Naive thymus-derived CD8-positive, alpha-beta T cell (primary cell): ENCODE measurements around the gene EVL. TPM values are rescaled to one million over a fixed set of nuclear protein-coding genes. Genes with fewer than 3 reads are reported as not detected.
A peak's percentile ranks its signal among the peaks of the same experiment; 100 is the strongest.

Experiments
- ATAC-seq, 2 donors: fragments of 150-1000 bp; cut with Tn5 transposase in 1 of 2; sonication (Bioruptor Pico), chemical (Tn5 transposase) in 1 of 2; 1 replicate in 1 of 2; 2 replicates in 1 of 2; pipeline ENCODE4 v1.10.0; 2021; ENCODE audit warnings: mild to moderate bottlenecking in 2 of 2, moderate library complexity in 2 of 2
- POLR2A ChIA-PET: fragments of 350-600 bp; sonication (Branson Sonifier 250); formaldehyde crosslinking; loops from one replicate; lab custom pipeline; 2021; ENCODE audit warnings: antibody characterized with exemption; lab: Charles Lee
- DNase-seq, 10 donors: peaks; one replicate each; pipeline versions ENCODE4 v3.0.0 to v3.0.0-alpha.2; 2020 to 2022
- H3K27ac Mint-ChIP-seq, 10 donors: one replicate each; pipeline ENCODE4 v1.8.0; 2020 to 2022; ENCODE audit warnings: mild to moderate bottlenecking in 10 of 10, mixed read lengths in 10 of 10, moderate library complexity in 4 of 10, inconsistent platforms in 1 of 10
- H3K27me3 Mint-ChIP-seq, 5 donors: one replicate each; pipeline ENCODE4 v1.8.0; 2021 to 2022; ENCODE audit warnings: mixed read lengths in 5 of 5
- H3K36me3 Mint-ChIP-seq, 3 donors: one replicate each; pipeline ENCODE4 v1.8.0; 2020 to 2022; ENCODE audit warnings: mixed read lengths in 3 of 3, mild to moderate bottlenecking in 2 of 3, inconsistent platforms in 1 of 3
- H3K4me1 Mint-ChIP-seq, 4 donors: one replicate each; pipeline ENCODE4 v1.8.0; 2021 to 2022; ENCODE audit warnings: mixed read lengths in 4 of 4
- H3K4me3 Mint-ChIP-seq, 10 donors: one replicate each; pipeline ENCODE4 v1.8.0; 2020 to 2022; ENCODE audit warnings: mild to moderate bottlenecking in 10 of 10, mixed read lengths in 10 of 10, moderate library complexity in 6 of 10, inconsistent platforms in 1 of 10
- H3K9me3 Mint-ChIP-seq, 9 donors: one replicate each; pipeline ENCODE4 v1.8.0; 2020 to 2022; ENCODE audit warnings: mixed read lengths in 9 of 9, mild to moderate bottlenecking in 3 of 9, inconsistent platforms in 1 of 9, moderate library complexity in 1 of 9
- polyA plus RNA-seq, 3 donors: library from polyadenylated mRNA; unstranded; fragments of 300-500 nt; fragmentation: Illumina TruSeq; gene quantifications; one replicate each; pipeline ENCODE4 v1.2.3, GENCODE V29; 2021
- total RNA-seq, 8 experiments: library from RNA in 2 of 8; stranded (reverse) in 2 of 8; gene quantifications; one replicate each; pipeline ENCODE4 v1.2.3 and lab custom pipeline; 2021 to 2026

Gene EVL
- total and polyA plus RNA-seq, 5 experiments from 2014 or later, result 111 to 1,493 (median 153) TPM

- Mint-ChIP-seq H3K27me3 (no peaks in the 10 kb centered on the region), H3K4me3 (peak overlapping the region in 7 of 10 donors; percentile 4 to 71 (median 38)), H3K4me1 (peaks cover 51 to 95% (median 94%) of the 10 kb centered on the region in 4 donors), H3K27ac (peak overlapping the region; percentile 28 to 98 (median 91)), H3K36me3 (peaks cover 13 to 94% (median 49%) of the 10 kb centered on the region in 3 donors), H3K9me3 (no peaks in the 10 kb centered on the region)
- ATAC-seq (no peak), DNase-seq (no peak)
- POLR2A ChIA-PET, result interaction anchor here (52.2 to 59.1 kb wide), 2 partner anchors 1 to 19 kb away, joined by 2215 read pairs; partner anchors contain the start of gene EVL
Measured at GRCh38 chr14:100092832-100093231, 27.6 kb downstream of the EVL start.

DNA sequence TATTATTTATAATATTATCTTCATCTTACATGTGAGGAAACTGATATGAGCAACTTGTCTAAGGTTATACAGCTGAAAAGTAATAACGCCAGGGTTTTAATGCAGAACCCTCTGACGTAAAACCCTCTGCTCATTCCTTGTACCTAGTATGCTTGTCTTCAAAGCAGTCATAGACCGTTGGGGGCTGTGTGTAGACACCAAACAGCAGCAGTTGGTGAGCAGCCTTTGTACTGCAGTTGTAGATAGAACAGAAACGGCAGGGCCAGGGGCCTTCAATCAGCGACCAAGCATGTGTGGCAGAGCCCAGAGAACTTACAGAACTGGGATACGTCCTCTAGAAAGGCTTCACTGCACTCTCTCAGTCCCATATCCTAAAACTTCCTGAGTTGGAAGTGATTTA lies 28.1 kb downstream of the EVL start:
- Mint-ChIP-seq H3K4me3 (peak overlapping the region; percentile 12 to 79 (median 75)), H3K36me3 (peaks cover 13 to 94% (median 49%) of the 10 kb centered on the region in 3 donors), H3K27me3 (no peaks in the 10 kb centered on the region), H3K9me3 (no peaks in the 10 kb centered on the region), H3K4me1 (peaks cover 54 to 95% (median 93%) of the 10 kb centered on the region in 4 donors), H3K27ac (peak overlapping the region; percentile 90 to 98 (median 96))
- POLR2A ChIA-PET, result interaction anchor here (52.2 to 59.1 kb wide), 2 partner anchors 0 to 19 kb away, joined by 2215 read pairs; partner anchors contain the start of gene EVL
- ATAC-seq (peak; percentile 80 to 98), DNase-seq (peak in 6 of 10 donors; percentile 51 to 66 (median 60))

DNA sequence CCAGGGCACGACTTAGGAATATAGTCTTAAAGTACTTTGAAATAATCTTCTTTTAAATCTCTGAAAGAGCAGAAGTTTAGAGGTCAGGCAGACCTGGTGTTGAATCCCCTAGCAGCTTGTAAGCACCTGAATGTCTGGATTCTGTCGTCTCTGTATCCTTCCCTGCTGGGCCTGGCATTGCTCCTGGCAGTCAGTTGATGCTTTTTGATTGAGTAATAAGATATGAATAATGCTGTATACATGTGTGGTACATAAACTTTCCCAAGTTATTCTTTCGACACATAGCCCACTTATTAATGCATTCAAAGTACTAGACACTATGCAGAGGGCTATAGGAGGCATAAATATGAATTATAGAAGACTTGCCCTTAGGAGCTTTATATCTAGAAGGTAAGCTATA lies 31.4 kb downstream of the EVL start:
- H3K9me3 Mint-ChIP-seq, result no peaks in the 10 kb centered on the region

GRCh38 chr14:100098171-100098570 lies 32.9 kb downstream of the EVL start:
- Mint-ChIP-seq H3K9me3 (no peaks in the 10 kb centered on the region), H3K27me3 (no peaks in the 10 kb centered on the region), H3K36me3 (peaks cover 13 to 97% (median 50%) of the 10 kb centered on the region in 3 donors), H3K4me3 (peak overlapping the region; percentile 19 to 81 (median 67)), H3K27ac (peak overlapping the region; percentile 90 to 98 (median 96)), H3K4me1 (peaks cover 49 to 95% (median 94%) of the 10 kb centered on the region in 4 donors)
- POLR2A ChIA-PET, result interaction anchor here (52.2 to 59.1 kb wide), 2 partner anchors 4 to 24 kb away, joined by 2215 read pairs; partner anchors contain the start of gene EVL
- no peak for ATAC-seq
- DNase-seq, result peak in 1 of 10 donors; percentile 23

More for the DNA sequence above, 31.4 kb downstream of the EVL start:
- H3K4me1 Mint-ChIP-seq, result peaks cover 48 to 96% (median 92%) of the 10 kb centered on the region in 4 donors
- ATAC-seq, result no peak
- peak overlapping the region in 9 of 10 donors; percentile 24 to 71 (median 51) for H3K4me3 Mint-ChIP-seq
- peak overlapping the region; percentile 89 to 98 (median 96) for H3K27ac Mint-ChIP-seq
- no peaks in the 10 kb centered on the region for H3K27me3 Mint-ChIP-seq
- POLR2A ChIA-PET, result interaction anchor here (0.5 to 59.1 kb wide), 3 partner anchors 3 to 151 kb away, joined by 4 to 2215 read pairs (median 2215); partner anchors contain the start of gene EVL
- peaks cover 13 to 95% (median 50%) of the 10 kb centered on the region in 3 donors for H3K36me3 Mint-ChIP-seq
- no peak for DNase-seq

- POLR2A ChIA-PET, result interaction anchor here (0.6 to 59.1 kb wide), 6 partner anchors 6 to 122 kb away, joined by 3 to 2215 read pairs (median 4); partner anchors contain the start of gene EVL
- DNase-seq (peak in 1 of 10 donors; percentile 23), ATAC-seq (no peak)
- Mint-ChIP-seq H3K9me3 (no peaks in the 10 kb centered on the region), H3K27me3 (no peaks in the 10 kb centered on the region), H3K36me3 (peaks cover 9 to 97% (median 40%) of the 10 kb centered on the region in 3 donors), H3K4me3 (peak overlapping the region in 9 of 10 donors; percentile 34 to 76 (median 61)), H3K4me1 (peaks cover 57 to 95% (median 94%) of the 10 kb centered on the region in 4 donors), H3K27ac (peak overlapping the region; percentile 83 to 98 (median 94))
Measured at GRCh38 chr14:100100032-100100703, 34.9 kb downstream of the EVL start.

- H3K9me3 Mint-ChIP-seq, result no peaks in the 10 kb centered on the region
- no peaks in the 10 kb centered on the region for H3K27me3 Mint-ChIP-seq
- DNase-seq, result peak in 1 of 10 donors; percentile 50
- POLR2A ChIA-PET, result interaction anchor here (1.3 to 59.1 kb wide), 2 partner anchors 11 to 28 kb away, joined by 6 to 2215 read pairs; partner anchors contain the start of gene EVL
- peak overlapping the region; percentile 12 to 83 (median 75) for H3K4me3 Mint-ChIP-seq
- peaks cover 9 to 97% (median 32%) of the 10 kb centered on the region in 3 donors for H3K36me3 Mint-ChIP-seq
- H3K4me1 Mint-ChIP-seq, result peaks cover 60 to 95% (median 95%) of the 10 kb centered on the region in 4 donors
- H3K27ac Mint-ChIP-seq, result peak overlapping the region; percentile 93 to 98 (median 96)
- ATAC-seq, result no peak
Measured at GRCh38 chr14:100102156-100102785, 37.0 kb downstream of the EVL start.

GRCh38 chr14:100103250-100104005 lies 38.2 kb downstream of the EVL start:
- peaks cover 0 to 97% (median 24%) of the 10 kb centered on the region in 3 donors for H3K36me3 Mint-ChIP-seq
- peak; percentile 4 to 7 for ATAC-seq
- H3K27me3 Mint-ChIP-seq, result no peaks in the 10 kb centered on the region

GRCh38 chr14:100104006-100104352 lies 38.8 kb downstream of the EVL start:
- Mint-ChIP-seq H3K27me3 (no peaks in the 10 kb centered on the region), H3K4me3 (peak overlapping the region; percentile 57 to 89 (median 78)), H3K27ac (peak overlapping the region; percentile 93 to 98 (median 96)), H3K36me3 (peaks cover 0 to 97% (median 23%) of the 10 kb centered on the region in 3 donors), H3K4me1 (peaks cover 62 to 96% (median 95%) of the 10 kb centered on the region in 4 donors), H3K9me3 (no peaks in the 10 kb centered on the region)
- DNase-seq, result peak in 1 of 10 donors; percentile 30
- no peak for ATAC-seq
- POLR2A ChIA-PET, result interaction anchor here (0.8 to 59.1 kb wide), 2 partner anchors 30 to 43 kb away, joined by 3 to 2215 read pairs; partner anchors contain the start of gene EVL

More at GRCh38 chr14:100103250-100104005, 38.2 kb downstream of the EVL start:
- Mint-ChIP-seq H3K27ac (peak overlapping the region; percentile 93 to 98 (median 96)), H3K4me3 (peak overlapping the region; percentile 57 to 89 (median 78)), H3K4me1 (peaks cover 61 to 96% (median 95%) of the 10 kb centered on the region in 4 donors), H3K9me3 (no peaks in the 10 kb centered on the region)
- POLR2A ChIA-PET, result interaction anchor here (0.6 to 59.1 kb wide), 6 partner anchors 10 to 119 kb away, joined by 3 to 2215 read pairs (median 3); partner anchors contain the start of gene EVL
- peak in 2 of 10 donors; percentile 29 to 32 for DNase-seq

DNA sequence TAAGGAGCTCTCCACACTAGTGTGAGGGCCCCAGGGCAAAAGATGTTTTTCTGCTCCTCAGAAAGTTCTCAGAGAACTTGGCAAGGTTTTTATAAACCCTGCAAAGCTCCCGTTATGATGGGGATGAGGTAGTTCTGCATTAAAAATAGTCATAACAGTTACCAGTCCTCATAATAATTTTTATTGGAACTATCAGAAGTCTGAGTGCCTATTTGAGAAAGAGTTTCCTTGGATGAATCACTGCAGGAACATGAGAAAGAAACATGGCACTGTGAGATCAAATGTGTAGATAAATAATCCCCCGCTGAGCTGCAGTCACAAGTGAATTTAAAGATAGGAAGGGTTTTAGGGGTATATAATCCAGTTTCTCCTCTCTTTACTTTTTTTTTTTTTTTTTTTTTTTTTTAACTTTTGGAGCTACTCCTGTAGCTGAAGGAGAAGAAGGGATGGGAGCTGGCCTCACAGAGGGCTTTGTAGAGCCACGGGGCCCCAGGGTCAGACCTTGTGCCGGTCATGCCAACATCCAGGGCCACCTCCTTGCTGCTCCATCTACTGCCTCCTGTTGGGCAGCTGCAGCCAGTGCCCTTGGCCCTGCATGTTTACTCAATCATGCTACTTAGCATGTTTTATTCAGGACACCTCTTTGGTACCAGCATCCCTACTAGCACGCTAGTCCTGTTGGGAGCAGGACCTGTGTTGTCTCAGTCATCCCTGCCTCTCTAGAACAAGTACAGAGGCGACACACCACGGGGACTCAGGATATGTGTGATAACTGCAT lies 39.5 kb downstream of the EVL start:
- Mint-ChIP-seq H3K4me3 (peak overlapping the region; percentile 57 to 89 (median 78)), H3K36me3 (peaks cover 0 to 97% (median 23%) of the 10 kb centered on the region in 3 donors), H3K27ac (peak overlapping the region; percentile 94 to 98 (median 96)), H3K4me1 (peaks cover 66 to 96% (median 95%) of the 10 kb centered on the region in 4 donors), H3K9me3 (no peaks in the 10 kb centered on the region), H3K27me3 (no peaks in the 10 kb centered on the region)
- no peak for ATAC-seq
- POLR2A ChIA-PET, result interaction anchor here (0.7 to 59.1 kb wide), 4 partner anchors 31 to 119 kb away, joined by 3 to 2215 read pairs (median 3); partner anchors contain the start of gene EVL
- peak in 3 of 10 donors; percentile 29 to 38 (median 31) for DNase-seq

GRCh38 chr14:100105357-100106169 lies 40.3 kb downstream of the EVL start:
- DNase-seq, result peak in 8 of 10 donors; percentile 35 to 61 (median 49)
- peaks cover 61 to 96% (median 91%) of the 10 kb centered on the region in 4 donors for H3K4me1 Mint-ChIP-seq
- ATAC-seq, result peak; percentile 31 to 33
- peak overlapping the region; percentile 94 to 98 (median 96) for H3K27ac Mint-ChIP-seq
- H3K27me3 Mint-ChIP-seq, result no peaks in the 10 kb centered on the region
- H3K9me3 Mint-ChIP-seq, result no peaks in the 10 kb centered on the region
- POLR2A ChIA-PET, result interaction anchor here (0.7 to 59.1 kb wide), 7 partner anchors 10 to 134 kb away, joined by 3 to 2215 read pairs (median 4); partner anchors contain the start of gene EVL
- H3K4me3 Mint-ChIP-seq, result peak overlapping the region; percentile 54 to 83 (median 77)
- H3K36me3 Mint-ChIP-seq, result peaks cover 0 to 97% (median 17%) of the 10 kb centered on the region in 3 donors
